GM12878 (cell line): ENCODE results near the gene LUM. TPM values are rescaled to one million over a fixed set of nuclear protein-coding genes. Genes with fewer than 3 reads are reported as not detected.

Source experiments
- ATAC-seq: fragments of 200-7000 bp; cut with Tn5 transposase; 3 replicates; pipeline ENCODE4 v1.9.1; 2020; ENCODE audit warnings: mild to moderate bottlenecking, moderate library complexity
- BruUV-seq: library from RNA; stranded (reverse); fragments of 400-500 nt; replicated peaks from 2 replicates; lab custom pipeline; 2021; lab: Mats Ljungman, UMichigan
- CTCF ChIA-PET: fragments of 300-600 bp; sonication (Branson Sonifier 250); formaldehyde crosslinking; extraction: SDS; loops from one replicate; lab custom pipeline; 2021; ENCODE audit warnings: inconsistent platforms; lab: Yijun Ruan, JAX
- POLR2A ChIA-PET: fragments of 350-600 bp; formaldehyde crosslinking; extraction: SDS; loops from one replicate; lab custom pipeline; 2021; ENCODE audit warnings: inconsistent platforms; lab: Charles Lee
- RAD21 ChIA-PET: fragments of 300-600 bp; sonication (Branson Sonifier 250); formaldehyde crosslinking; loops from one replicate; lab custom pipeline; 2023; ENCODE audit warnings: antibody characterized with exemption; ENCODE audit not compliant: unreplicated experiment; lab: Charles Lee
- SMC1A ChIA-PET: fragments of 300-600 bp; sonication (Branson Sonifier 250); formaldehyde crosslinking; loops from one replicate; lab custom pipeline; 2023; ENCODE audit not compliant: unreplicated experiment, uncharacterized antibody; lab: Charles Lee
- DNase-seq: peaks from one replicate; pipeline ENCODE4 v3.0.0-alpha.2; 2011; ENCODE audit warnings: low read depth, low spot score
- FAIRE-seq: peaks from 3 replicates; lab custom pipeline; 2011; peaks lifted over from hg19 to GRCh38; lab: Jason Lieb, UNC
- H2AFZ ChIP-seq: 2 replicates; pipeline ENCODE4 v1.6.0; 2011; ENCODE audit warnings: low read depth, low read length, control low read depth; ENCODE audit not compliant: control insufficient read depth
- H3K27ac ChIP-seq: 2 replicates; pipeline ENCODE4 v1.5.1; 2011; ENCODE audit warnings: control low read depth; ENCODE audit not compliant: control insufficient read depth, insufficient read depth
- H3K27me3 ChIP-seq, 2 experiments: replicated peaks in 1 of 2; 2 replicates each; pipeline versions ENCODE4 v1.6.0 to v1.6.1; 2011; ENCODE audit warnings: low read length in 1 of 2; ENCODE audit not compliant: control insufficient read depth in 2 of 2, insufficient read depth in 2 of 2
- H3K36me3 ChIP-seq, 2 experiments: 2 replicates each; pipeline ENCODE4 v1.5.1; 2011; ENCODE audit warnings: low read length in 1 of 2; ENCODE audit not compliant: control insufficient read depth in 2 of 2, insufficient read depth in 2 of 2
- H3K4me1 ChIP-seq: 2 replicates; pipeline ENCODE4 v1.6.1; 2011; ENCODE audit warnings: mild to moderate bottlenecking, low read length, moderate library complexity, mixed read lengths; ENCODE audit not compliant: control insufficient read depth, insufficient read depth
- H3K4me2 ChIP-seq: 2 replicates; pipeline ENCODE4 v1.6.0; 2011; ENCODE audit warnings: control low read depth; ENCODE audit not compliant: control insufficient read depth, insufficient read depth
- H3K4me3 ChIP-seq: fragments of 200-600 bp; sonication (generic); 2 replicates; pipeline ENCODE4 v1.5.1; 2016
- H3K79me2 ChIP-seq: 2 replicates; pipeline ENCODE4 v1.6.0; 2011; ENCODE audit warnings: low read length; ENCODE audit not compliant: control insufficient read depth, insufficient read depth
- H3K9ac ChIP-seq: 2 replicates; pipeline ENCODE4 v1.8.0; 2011; ENCODE audit warnings: low read length, control low read depth, mixed read lengths; ENCODE audit not compliant: control insufficient read depth, insufficient read depth
- H3K9me3 ChIP-seq: replicated peaks from 3 replicates; pipeline ENCODE4 v1.5.1; 2011; ENCODE audit warnings: mild to moderate bottlenecking, low read length; ENCODE audit not compliant: control insufficient read depth, insufficient read depth
- H4K20me1 ChIP-seq: 2 replicates; pipeline ENCODE4 v1.6.0; 2011; ENCODE audit not compliant: control insufficient read depth, insufficient read depth
- CHD1 ChIP-seq: IDR thresholded peaks from 2 replicates; pipeline ENCODE4 v1.6.1; 2012; ENCODE audit warnings: low read depth, low read length, improper control_type of control experiment
- CREB1 ChIP-seq: IDR thresholded peaks from 2 replicates; pipeline ENCODE4 v1.6.1; 2012; ENCODE audit warnings: low read depth, mild to moderate bottlenecking, inconsistent platforms
- DPF2 ChIP-seq: fragments of 450-650 bp; IDR thresholded peaks from 2 replicates; pipeline ENCODE4 v1.6.1; 2017; ENCODE audit warnings: mild to moderate bottlenecking
- KDM1A ChIP-seq: fragments of 200-600 bp; sonication (generic); IDR thresholded peaks from 2 replicates; pipeline ENCODE4 v1.6.1; 2016; ENCODE audit warnings: borderline replicate concordance
- MTA3 ChIP-seq: IDR thresholded peaks from 2 replicates; pipeline ENCODE4 v1.6.1; 2012; ENCODE audit warnings: low read length, inconsistent platforms, borderline replicate concordance
- MYB ChIP-seq: fragments of 150-350 bp; IDR thresholded peaks from 2 replicates; pipeline ENCODE4 v1.6.1; 2014; ENCODE audit warnings: mild to moderate bottlenecking, low read depth, low read length, borderline replicate concordance
- NR2C1 ChIP-seq: fragments of 450-650 bp; IDR thresholded peaks from 2 replicates; pipeline ENCODE4 v1.6.1; 2017; ENCODE audit warnings: antibody characterized with exemption, mild to moderate bottlenecking, moderate library complexity
- RCOR1 ChIP-seq: conservative IDR thresholded peaks from 2 replicates; pipeline ENCODE4 v1.6.1; 2012; ENCODE audit warnings: low read depth, low read length, improper control_type of control experiment
- SIN3A ChIP-seq: IDR thresholded peaks from 2 replicates; pipeline ENCODE4 v1.6.1; 2012; ENCODE audit warnings: low read depth, low read length, improper control_type of control experiment
- SMAD1 ChIP-seq: fragments of 450-650 bp; IDR thresholded peaks from 2 replicates; pipeline ENCODE4 v1.6.1; 2018; ENCODE audit warnings: mild to moderate bottlenecking, low read depth; ENCODE audit not compliant: partially characterized antibody
- SREBF1 ChIP-seq: IDR thresholded peaks from 2 replicates; pipeline ENCODE4 v1.6.1; 2012; ENCODE audit warnings: mild to moderate bottlenecking, low read length
- TAF1 ChIP-seq: IDR thresholded peaks from 2 replicates; pipeline ENCODE4 v1.6.1; 2011; ENCODE audit warnings: mild to moderate bottlenecking, low read depth, low read length, borderline replicate concordance
- WGBS: methylation state at CpG from one replicate; pipeline ENCODE4 v1.1.6; 2016; ENCODE audit warnings: low lambda C conversion rate; ENCODE audit not compliant: insufficient replicate concordance, insufficient coverage; ENCODE audit errors: missing lambda C conversion rate; 5-methylcytosine and 5-hydroxymethylcytosine counted together
- in situ Hi-C: fragments of 300-500 bp; cut with MboI; formaldehyde crosslinking; loops from 9 replicates; pipeline ENCODE4 v1.14.3; 2018; ENCODE audit warnings: mixed read lengths
- intact Hi-C: fragments of 100-400 bp; cut with micrococcal nuclease; formaldehyde crosslinking; loops from one replicate; pipeline ENCODE4 v1.14.2; 2022; ENCODE audit not compliant: unreplicated experiment
- polyA plus RNA-seq, 11 experiments: library from polyadenylated mRNA; depleted of rRNA in 4 of 11; unstranded in 6 of 11; stranded (reverse) in 5 of 11; fragments of >200 nt; fragmentation: Nextera tagmentation in 4 of 11; fragmentation: Illumina TruSeq in 1 of 11; extraction: Ambion mirVana in 4 of 11; extraction: Trizol in 1 of 11; gene quantifications; 1 replicate in 1 of 11; 2 replicates in 10 of 11; pipeline versions ENCODE4 v1.2.1 to v1.2.3, GENCODE V29; 2011 to 2016; ENCODE audit warnings: inconsistent platforms in 2 of 11, missing spikeins in 2 of 11, low read depth in 1 of 11
- total RNA-seq, 4 experiments: library from RNA; depleted of rRNA in 3 of 4; stranded (reverse); fragments of >200 nt in 3 of 4; fragmentation: Illumina TruSeq in 1 of 4; extraction: Trizol in 1 of 4; gene quantifications; 2 replicates each; pipeline versions ENCODE4 v1.2.1 to v1.2.3, GENCODE V29; 2013 to 2021
- TF ChIP-seq, protein P1 (sequence below): IDR thresholded peaks from 2 replicates; pipeline ENCODE4 v1.6.1; 2012; ENCODE audit warnings: low read depth, low read length, improper control_type of control experiment
- TF ChIP-seq, protein P2 (sequence below), 3 experiments: IDR thresholded peaks in 2 of 3; conservative IDR thresholded peaks in 1 of 3; 2 replicates each; pipeline ENCODE4 v1.5.1; 2011; ENCODE audit warnings: low read depth in 3 of 3, low read length in 3 of 3, mild to moderate bottlenecking in 3 of 3, control low read depth in 2 of 3, moderate library complexity in 2 of 3, inconsistent platforms in 1 of 3, mixed read lengths in 1 of 3; ENCODE audit not compliant: control insufficient read depth in 2 of 3, insufficient read depth in 1 of 3; ENCODE audit errors: extremely low read depth in 1 of 3
- TF ChIP-seq, protein P3 (sequence below): fragments of 450-650 bp; formaldehyde crosslinking; IDR thresholded peaks from 2 replicates; pipeline ENCODE4 v1.5.0; 2022; ENCODE audit warnings: mild to moderate bottlenecking, missing genetic modification characterization

Gene LUM
- total and polyA plus RNA-seq, 10 of the 15 experiments (the other 5 are each of a cell fraction or from before 2014, with no cell fraction given), result 0.09 to 0.31 TPM; not detected in 8

DNA sequence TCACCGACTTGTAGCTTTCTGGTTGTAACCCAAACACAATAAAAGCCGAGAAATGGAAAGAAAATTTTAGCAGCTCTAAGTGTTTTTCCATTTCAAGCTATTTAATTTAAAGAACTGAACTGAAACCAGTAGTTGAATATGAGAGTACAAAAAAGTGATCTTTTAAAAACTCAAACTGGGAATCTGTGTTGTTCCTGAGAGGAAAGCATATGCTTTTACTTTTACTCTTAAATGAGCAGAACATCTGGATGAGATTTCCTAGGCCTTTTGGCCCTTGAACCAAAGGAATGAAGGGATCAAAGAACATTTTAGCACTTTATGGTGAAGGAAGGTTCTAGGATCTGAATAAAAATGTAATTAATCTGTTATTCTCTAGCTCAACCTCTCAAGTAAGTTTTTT is 54.8 kb downstream of the LUM start (continued):
- no peak for TF ChIP-seq RCOR1
- TF ChIP-seq, all 136 proteins: peak for 0

DNA sequence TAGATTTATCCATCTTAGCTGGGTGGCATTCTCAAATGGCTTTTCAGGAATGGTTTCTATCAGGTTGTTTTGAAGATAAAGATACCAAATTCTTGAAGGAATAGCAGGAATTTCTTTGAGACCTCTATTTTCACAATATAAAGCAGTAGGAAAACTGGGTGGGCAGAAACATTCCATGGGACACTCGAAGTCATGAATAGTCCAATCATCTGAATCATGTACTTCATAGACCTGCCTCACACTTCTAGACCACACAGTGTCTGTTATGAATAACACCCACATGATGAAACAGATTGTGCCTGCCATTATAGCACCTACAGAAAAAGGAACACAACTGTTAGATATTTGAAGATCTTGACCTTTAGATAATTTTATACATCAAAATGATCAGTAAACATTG is 55.3 kb downstream of the LUM start:
- Histone ChIP-seq H3K27ac (no peak overlapping the region), H3K4me1 (no peaks in the 10 kb centered on the region), H4K20me1 (no peaks in the 10 kb centered on the region), H3K79me2 (no peaks in the 10 kb centered on the region), H3K36me3 (no peaks in the 10 kb centered on the region), H2AFZ (no peak overlapping the region), H3K9ac (no peak overlapping the region), H3K27me3 (no peaks in the 10 kb centered on the region; a peak in 1 of 4 replicates), H3K4me2 (no peak overlapping the region), H3K4me3 (no peak overlapping the region), H3K9me3 (no peaks in the 10 kb centered on the region)
- intact Hi-C loops (no loop called here), in situ Hi-C loops (no loop called here)
- DNase-seq (no peak), FAIRE-seq (no peak), ATAC-seq (no peak)
- no TSS peak for BruUV-seq
- SMC1A ChIA-PET, result interaction anchor here (0.7 to 1.5 kb wide), 2 partner anchors 8 to 53 kb away, joined by 3 to 4 read pairs; no protein-coding TSS in a partner anchor
- POLR2A ChIA-PET, result no interaction called here
- CTCF ChIA-PET, result interaction anchor here (0.6 to 0.8 kb wide), 2 partner anchors 56 to 255 kb away, joined by 3 read pairs; partner anchors contain the start of gene LUM
- WGBS, result 0% methylated on average over 1 of the region's 1 CpG
- RAD21 ChIA-PET, result no interaction called here
- TF ChIP-seq NR2C1, result no peak
- TF ChIP-seq, protein P1, sequence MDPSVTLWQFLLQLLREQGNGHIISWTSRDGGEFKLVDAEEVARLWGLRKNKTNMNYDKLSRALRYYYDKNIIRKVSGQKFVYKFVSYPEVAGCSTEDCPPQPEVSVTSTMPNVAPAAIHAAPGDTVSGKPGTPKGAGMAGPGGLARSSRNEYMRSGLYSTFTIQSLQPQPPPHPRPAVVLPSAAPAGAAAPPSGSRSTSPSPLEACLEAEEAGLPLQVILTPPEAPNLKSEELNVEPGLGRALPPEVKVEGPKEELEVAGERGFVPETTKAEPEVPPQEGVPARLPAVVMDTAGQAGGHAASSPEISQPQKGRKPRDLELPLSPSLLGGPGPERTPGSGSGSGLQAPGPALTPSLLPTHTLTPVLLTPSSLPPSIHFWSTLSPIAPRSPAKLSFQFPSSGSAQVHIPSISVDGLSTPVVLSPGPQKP, result no peak
- TF ChIP-seq, protein P2, sequence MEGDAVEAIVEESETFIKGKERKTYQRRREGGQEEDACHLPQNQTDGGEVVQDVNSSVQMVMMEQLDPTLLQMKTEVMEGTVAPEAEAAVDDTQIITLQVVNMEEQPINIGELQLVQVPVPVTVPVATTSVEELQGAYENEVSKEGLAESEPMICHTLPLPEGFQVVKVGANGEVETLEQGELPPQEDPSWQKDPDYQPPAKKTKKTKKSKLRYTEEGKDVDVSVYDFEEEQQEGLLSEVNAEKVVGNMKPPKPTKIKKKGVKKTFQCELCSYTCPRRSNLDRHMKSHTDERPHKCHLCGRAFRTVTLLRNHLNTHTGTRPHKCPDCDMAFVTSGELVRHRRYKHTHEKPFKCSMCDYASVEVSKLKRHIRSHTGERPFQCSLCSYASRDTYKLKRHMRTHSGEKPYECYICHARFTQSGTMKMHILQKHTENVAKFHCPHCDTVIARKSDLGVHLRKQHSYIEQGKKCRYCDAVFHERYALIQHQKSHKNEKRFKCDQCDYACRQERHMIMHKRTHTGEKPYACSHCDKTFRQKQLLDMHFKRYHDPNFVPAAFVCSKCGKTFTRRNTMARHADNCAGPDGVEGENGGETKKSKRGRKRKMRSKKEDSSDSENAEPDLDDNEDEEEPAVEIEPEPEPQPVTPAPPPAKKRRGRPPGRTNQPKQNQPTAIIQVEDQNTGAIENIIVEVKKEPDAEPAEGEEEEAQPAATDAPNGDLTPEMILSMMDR (IDR thresholded peaks at IDR 0.05 in 2 of 3, conservative IDR thresholded peaks at IDR 0.05 in 1 of 3; ENCODE audit: control insufficient read depth in 2 of 3, extremely low read depth in 1 of 3, insufficient read depth in 1 of 3, low read depth in 3 of 3, low read length in 3 of 3), result no peak
- no peak for TF ChIP-seq KDM1A
- no peak for TF ChIP-seq SREBF1
- TF ChIP-seq, protein P3, sequence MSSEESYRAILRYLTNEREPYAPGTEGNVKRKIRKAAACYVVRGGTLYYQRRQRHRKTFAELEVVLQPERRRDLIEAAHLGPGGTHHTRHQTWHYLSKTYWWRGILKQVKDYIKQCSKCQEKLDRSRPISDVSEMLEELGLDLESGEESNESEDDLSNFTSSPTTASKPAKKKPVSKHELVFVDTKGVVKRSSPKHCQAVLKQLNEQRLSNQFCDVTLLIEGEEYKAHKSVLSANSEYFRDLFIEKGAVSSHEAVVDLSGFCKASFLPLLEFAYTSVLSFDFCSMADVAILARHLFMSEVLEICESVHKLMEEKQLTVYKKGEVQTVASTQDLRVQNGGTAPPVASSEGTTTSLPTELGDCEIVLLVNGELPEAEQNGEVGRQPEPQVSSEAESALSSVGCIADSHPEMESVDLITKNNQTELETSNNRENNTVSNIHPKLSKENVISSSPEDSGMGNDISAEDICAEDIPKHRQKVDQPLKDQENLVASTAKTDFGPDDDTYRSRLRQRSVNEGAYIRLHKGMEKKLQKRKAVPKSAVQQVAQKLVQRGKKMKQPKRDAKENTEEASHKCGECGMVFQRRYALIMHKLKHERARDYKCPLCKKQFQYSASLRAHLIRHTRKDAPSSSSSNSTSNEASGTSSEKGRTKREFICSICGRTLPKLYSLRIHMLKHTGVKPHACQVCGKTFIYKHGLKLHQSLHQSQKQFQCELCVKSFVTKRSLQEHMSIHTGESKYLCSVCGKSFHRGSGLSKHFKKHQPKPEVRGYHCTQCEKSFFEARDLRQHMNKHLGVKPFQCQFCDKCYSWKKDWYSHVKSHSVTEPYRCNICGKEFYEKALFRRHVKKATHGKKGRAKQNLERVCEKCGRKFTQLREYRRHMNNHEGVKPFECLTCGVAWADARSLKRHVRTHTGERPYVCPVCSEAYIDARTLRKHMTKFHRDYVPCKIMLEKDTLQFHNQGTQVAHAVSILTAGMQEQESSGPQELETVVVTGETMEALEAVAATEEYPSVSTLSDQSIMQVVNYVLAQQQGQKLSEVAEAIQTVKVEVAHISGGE (CRISPR knock-in tag), result no peak
- TF ChIP-seq MYB, result no peak
- TF ChIP-seq SMAD1, result no peak
- no peak for TF ChIP-seq TAF1
- TF ChIP-seq DPF2, result no peak
- TF ChIP-seq CREB1, result no peak
- no peak for TF ChIP-seq MTA3
- TF ChIP-seq SIN3A, result no peak
- TF ChIP-seq CHD1, result no peak
